Activated T-cell treated with anti-CD3 and anti-CD28 coated beads, Interleukin-2, amount 50 U/mL, for 1 hour (primary cell): Measurements from ENCODE around the gene TMEM151B.
"Not testable (repeated sequence)": the region's sequence is repeated elsewhere in the genome, so short reads cannot be mapped to it uniquely, and the experiment has no call there.

Experiments used
- DNase-seq: peaks from one replicate; pipeline ENCODE4 v3.0.0-alpha.2; 2020

TMEM151B gene

DNA sequence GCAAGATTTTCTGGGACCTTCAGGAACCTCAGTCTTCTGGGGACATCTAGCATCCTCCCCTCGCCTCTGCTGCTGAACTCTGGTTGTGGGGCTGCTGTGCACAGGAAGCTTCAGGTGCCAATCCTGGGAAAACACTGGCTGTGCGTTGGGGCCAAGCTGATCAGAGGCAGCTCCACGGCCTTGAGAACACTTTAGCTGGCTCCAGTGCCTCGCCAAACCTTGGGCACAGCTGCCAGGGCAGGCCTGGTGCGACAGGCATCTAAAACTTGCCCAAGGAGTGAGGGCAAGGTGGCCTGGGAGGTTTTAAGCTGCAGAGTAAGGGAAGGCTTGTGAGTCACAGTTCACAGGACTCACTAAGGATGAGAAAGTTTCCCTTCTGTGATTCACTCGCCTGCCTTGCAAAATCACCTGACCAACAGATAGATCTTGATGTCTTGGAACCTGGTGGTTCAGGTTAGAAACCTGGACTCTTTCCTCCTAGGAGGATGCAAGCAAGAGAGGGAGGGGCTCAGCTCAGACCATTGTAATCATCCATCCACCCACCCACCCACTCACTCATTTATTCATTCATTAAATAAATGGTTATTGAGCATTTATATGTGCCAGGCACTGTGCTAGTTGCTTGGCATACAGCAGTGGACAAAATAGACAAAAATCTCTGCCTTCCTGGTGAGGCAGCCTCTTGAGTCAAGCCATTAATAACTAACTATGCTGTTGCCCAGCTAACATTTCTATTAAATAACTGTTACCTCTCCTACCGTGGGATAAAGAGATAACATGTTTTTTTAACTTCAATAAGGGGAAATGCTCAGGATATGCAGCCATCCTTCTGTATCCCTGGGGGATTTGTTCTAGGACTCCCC lies 69.7 kb downstream of the TMEM151B start:
- DNase-seq = no peak

- no peak for DNase-seq
These were observed 71.0 kb downstream of the TMEM151B start for GRCh38 chr6:44341095-44341890.

GRCh38 chr6:44342052-44342451 lies 71.8 kb downstream of the TMEM151B start:
- DNase-seq = no peak

- DNase-seq = no peak
These were observed 72.2 kb downstream of the TMEM151B start, which contains the start of gene SPATS1 for GRCh38 chr6:44342489-44342888. Gene SPATS1 (plus strand): TSS chr6:44342650. CDS start chr6:44343096, 446 bp downstream.

DNA sequence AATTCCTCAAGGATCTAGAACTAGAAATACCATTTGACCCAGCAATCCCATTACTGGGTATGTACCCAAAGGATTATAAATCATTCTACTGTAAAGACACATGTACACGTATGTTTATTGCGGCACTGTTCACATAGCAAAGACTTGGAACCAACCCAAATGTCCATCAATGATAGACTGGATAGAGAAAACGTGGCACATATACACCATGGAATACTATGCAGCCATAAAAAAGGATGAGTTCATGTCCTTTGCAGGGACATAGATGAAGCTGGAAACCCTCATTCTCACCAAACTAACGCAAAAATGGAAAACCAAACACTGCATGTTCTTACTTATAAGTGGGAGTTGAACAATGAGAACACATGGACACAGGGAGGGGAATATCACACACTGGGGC lies 76.6 kb downstream of the TMEM151B start:
- DNase-seq = not testable (repeated sequence)

DNA sequence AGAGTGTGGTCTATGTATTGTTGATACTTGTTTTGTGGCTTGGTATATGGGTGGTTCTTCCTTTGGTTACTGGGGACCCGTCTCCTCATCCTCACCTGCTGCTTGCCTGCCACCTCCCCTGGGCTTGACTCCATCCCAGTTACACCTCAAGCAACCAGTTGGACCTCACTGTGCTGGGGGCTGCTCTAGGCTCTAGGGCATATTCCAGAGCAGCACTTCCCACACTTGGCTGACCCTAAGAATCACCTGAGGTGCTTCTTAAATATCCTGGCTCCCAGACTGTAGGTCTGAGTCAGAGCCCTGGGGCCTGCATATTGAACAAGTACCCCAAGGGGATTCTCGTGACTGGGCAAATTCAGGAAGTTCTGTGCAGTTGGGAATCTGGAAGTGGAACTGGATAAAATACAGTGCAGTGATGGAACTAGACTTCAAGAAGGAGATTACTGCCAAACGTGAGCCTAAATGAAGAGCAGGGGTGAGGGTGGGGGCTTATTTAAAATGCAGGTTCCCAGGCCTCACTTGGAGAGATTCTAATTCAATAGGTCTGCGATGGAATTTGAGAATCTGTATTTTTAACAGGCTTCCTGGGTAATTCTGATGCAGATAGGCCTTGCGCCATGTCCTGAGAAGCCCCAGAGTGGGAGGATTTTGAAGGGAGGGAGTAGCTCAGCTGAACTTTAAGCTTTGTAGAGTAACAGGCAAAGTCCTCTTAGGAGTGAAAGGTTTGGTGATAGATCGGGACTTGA lies 79.8 kb downstream of the TMEM151B start:
- DNase-seq = no peak

GRCh38 chr6:44350650-44350994 lies 80.4 kb downstream of the TMEM151B start:
- DNase-seq = not testable (repeated sequence)

- DNase-seq = no peak
These were observed 82.0 kb downstream of the TMEM151B start for GRCh38 chr6:44352259-44352658.

GRCh38 chr6:44353336-44353735 lies 83.1 kb downstream of the TMEM151B start:
- DNase-seq = no peak

DNA sequence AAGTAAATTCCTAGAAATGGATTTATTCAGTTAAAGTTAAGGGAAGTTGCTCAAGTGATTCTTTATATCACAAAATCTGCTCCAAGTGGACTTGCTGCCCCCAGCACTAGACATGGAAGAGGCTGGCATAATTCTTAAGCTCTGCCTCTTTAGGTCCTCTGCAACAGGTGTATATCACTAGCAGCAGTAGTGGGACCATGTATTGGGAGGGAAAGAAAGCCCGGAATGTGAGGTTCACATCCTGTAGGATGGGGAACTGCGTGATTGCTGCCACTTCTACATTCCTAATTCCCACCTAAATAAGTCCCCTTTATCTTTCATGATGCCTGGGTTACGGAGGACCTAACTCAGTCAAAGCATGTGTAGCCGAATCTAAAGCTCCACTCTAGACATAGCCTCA lies 85.4 kb downstream of the TMEM151B start:
- DNase-seq = no peak

- no peak for DNase-seq
These were observed 86.2 kb downstream of the TMEM151B start for GRCh38 chr6:44356487-44356886.
